Measurements from ENCODE around the gene RFLNA.
"Not testable (repeated sequence)": the region's sequence is repeated elsewhere in the genome, so short reads cannot be mapped to it uniquely, and the experiment has no call there.

RFLNA gene

DNA sequence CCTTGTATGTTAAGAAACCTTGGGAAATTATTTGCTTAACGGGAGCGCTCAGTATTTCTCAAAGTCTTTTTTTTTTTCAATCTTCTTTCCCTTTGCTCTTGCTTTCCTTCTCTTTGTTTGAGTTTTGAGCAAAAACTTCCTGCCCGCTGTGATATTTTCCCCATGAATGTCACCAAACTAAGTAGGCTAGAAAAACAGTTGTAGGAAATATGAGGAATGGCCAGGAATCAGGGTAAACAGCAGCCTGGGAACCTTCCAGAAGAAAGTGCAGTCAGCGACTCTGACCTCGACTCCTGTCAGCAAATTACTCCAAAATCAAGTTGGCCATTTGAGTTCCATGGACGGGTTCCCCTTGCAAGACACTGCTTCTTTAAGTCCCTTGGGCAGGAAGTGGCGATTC lies 11.6 kb upstream of the RFLNA start:
- no peak for DNase-seq

DNA sequence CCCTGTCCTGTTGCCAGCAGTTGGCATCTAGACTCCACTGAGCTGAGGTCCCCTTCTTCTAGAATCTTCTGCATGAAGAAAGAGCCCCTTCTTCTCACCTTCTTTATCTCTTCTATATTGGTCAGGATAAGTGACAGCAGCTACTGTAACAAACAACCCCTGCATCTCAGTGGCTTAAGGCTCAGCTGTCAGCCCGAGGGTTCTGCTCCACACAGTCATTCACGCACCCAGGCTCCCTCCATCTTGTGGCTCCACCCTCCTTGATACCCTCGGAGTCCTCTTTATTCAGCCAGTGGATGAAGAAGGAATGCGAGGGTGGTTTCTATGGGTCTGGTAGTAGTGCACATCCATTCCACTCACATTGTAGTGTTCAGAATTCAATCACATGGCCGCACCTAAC lies 10.5 kb upstream of the RFLNA start:
- DNase-seq: no peak

DNA sequence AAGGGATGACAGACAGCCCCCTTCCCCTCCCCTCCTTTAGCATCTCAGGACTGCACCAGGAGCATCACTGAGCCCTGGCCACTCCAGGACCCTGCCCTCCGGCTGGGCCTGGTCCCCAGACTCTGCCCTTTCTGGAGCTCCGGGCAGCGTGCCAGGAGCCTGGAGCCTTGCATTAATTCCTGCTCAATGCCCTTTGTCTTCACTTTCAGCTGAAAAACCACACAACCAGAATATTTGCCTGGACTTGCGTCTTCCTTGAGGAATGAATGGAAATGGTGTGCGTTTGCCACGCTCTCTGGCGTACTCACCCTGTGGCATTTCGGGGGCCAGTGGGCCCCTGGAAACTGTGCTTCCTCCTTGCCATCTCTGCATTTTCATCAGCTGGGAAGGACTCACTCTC lies 8.5 kb upstream of the RFLNA start:
- DNase-seq: no peak

DNA sequence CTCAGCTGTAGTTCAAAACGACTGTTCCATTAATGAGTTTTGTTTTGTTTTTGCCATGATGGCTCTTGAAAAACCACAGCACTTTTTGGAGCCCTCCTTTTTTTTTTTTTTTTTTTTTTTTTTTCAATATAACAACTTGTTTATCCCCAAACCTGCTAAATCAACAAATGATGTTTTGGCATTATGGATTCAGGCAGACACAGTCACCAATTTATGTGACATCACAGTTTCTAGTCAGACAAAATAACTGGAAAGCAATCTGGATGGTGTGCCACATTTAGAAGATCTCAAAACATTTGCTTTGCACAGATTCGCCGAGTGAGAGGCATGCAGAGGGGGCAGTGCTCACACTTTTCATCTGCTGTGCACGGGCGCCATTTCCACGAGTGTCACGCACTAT lies 7.9 kb upstream of the RFLNA start:
- no peak for DNase-seq

DNA sequence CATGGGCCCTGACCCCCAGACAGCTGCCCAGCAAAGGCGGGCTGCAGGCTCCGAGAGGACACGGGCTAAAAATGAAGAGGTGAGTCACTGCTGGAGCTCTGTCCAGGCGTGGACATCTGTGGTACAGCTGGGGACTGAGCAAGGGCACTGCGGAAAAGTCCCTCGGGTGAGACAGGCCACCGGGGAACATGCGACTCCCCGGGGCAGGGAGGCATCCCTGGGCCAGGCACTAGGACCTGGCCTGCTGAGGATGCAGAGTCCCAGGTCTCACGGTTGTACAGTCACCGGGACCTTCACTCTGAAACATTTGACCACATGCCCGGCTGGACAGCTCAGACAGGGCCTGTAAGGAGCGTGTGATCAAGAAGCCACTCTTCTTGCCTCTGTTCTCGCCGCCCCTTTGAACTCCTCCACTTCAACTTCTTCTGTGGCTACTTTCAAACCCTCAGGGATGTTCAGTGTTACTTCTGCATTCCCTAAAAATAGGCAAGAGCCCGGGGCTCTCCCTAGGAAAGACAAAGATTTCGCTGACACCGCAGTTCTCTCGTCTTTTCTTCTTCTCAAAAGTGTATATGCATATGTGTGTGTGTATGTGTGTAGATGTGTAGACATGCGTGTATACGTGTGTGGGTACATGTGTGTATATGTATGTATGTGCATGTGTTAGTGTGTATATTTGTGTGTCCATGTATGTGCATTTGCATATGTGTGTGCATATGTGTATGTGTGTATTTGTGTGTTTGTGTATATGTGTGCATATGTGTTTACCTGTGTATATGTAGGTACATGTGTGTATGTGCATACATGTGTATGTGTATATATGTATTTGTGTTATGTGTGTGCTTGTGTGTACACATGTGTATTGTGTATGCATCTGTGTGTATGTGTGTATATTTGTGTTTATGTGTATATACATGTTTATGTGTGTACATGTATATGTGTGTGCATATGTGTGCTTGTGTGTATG lies 5.0 kb upstream of the RFLNA start:
- no peak for DNase-seq

DNA sequence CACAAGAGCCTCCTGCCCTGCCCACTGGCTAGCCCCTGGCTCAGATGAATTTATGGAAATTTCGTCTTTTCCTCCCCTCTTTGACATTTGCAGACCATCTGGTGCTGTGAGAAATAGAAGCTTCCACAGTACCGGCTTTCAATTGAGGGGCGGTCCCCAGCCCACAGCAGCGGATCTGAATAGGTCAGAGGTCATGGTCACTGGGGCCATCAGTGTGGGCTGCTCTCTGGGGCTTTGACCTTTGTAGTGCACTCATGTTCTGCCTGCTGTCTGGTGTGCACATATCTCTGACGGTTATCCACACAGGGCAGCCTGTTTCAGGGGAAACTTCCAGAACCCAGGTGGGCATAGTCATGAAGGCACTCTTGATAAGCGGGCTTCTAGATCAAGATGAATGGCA lies 2.5 kb upstream of the RFLNA start:
- no peak for DNase-seq

DNA sequence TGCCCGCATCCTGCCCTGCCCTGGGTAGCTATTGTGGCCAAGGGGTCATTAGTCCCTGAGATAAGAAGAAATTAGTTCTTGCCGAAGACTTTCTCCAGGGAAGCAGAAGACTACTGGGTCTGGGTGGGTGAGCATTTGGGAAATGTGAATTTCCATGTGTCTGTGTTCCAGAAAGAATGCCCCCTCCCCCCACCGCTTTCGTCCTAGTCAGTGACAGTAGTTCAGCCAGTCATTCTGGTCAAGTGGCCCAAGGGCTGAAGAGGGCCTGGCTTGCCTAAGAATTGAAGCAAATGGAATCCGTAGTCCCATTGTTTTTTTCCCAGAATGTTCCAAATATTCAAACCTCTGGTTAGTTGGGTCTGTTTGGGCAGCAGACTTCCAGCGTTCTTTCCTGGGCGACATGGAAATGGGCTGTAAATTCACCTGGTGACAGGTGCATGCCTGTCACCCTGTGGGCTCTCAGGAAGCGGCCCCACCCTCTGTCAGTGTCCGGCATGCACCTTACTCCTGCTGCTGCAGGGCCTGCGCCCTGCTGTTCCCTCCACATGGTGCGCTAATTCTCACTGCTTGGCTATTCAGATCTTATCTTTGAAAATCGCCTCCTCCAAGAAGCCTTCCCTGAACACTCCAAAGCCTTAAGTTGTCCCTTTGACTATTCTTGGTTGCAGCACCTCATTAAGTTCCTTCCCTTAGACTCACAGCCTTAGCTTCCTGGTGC lies 1.4 kb upstream of the RFLNA start:
- no peak for DNase-seq

DNA sequence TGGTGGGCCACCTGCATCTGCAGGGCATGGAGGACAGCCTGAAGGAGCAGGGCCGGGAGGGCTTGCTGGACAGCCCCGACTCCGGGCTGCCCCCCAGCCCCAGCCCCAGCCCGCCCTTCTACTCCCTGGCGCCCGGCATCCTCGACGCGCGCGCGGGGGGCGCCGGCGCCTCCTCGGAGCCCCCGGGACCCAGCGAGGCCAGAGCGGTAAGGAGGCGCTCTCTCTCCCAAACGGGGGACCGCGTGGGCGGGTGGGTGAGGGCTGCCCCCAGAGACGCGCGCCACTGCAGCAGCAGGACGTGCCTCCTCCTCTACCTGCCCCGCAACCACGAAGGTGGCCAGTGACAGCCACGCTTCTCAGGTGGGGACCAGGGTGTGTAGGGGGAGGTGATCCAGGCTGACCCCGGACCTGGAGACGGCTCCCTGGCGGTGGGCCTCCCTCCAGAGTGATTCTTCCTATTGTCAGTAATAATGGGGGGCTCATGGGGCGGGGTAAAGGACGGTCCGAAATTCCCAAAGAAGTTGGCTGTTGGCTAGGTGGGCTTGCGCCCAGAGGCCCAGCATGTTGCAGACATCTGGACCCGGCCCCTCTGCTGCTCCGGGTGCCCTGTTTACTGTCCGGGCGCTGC lies 652 bp downstream of the RFLNA start:
- DNase-seq: no peak

DNA sequence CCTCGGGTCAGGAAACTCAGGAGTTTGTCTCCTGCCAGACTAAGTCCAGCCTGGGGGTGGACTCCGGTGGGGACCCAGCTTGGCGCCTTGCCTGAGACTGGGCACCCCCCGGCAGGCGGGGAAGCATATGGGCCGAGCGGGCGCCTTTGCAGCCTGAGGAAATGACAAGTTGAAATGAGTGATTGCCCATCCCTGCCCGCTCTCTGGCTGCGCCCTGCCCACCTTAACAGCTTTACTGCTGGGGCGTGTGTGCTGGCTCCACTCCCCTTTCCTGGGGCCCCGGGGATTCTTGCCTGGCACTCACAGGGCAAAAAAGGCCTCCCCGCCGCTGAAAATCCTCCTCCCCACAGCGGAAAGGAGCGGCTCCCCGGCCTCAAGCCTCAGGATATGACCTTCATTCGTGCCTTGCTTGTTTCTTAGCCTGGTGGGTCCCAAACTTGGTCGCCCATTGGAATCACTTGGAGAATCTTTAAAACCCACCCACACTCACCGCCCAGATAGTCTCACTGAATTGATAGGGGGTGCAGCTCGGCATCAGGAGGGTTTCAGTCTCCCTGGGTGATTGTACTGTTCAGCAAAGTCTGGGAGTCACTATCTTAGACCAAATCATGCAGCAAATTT lies 1.5 kb downstream of the RFLNA start:
- no peak for DNase-seq

DNA sequence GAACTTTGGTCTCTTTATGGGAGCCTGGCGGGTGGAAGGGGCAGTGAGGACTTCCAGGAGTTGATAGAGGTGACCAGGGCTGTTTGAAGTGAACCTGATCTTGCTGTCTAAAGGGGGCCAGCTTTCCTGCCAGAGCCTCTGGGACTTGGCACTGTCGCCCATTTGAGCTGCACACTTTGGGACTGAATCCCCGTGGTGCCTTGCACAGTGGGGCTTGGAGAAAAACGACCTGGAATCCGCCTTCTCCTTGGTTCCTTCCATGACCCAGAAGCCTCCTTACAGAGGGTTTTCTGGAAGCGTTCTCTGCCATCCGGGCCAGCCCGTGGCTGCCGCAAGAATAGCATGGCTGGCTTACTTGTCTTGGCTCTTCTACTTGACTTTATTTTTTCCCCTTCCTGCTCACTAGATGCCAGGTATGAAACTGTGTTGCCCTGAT lies 2.0 kb downstream of the RFLNA start:
- DNase-seq: no peak

DNA sequence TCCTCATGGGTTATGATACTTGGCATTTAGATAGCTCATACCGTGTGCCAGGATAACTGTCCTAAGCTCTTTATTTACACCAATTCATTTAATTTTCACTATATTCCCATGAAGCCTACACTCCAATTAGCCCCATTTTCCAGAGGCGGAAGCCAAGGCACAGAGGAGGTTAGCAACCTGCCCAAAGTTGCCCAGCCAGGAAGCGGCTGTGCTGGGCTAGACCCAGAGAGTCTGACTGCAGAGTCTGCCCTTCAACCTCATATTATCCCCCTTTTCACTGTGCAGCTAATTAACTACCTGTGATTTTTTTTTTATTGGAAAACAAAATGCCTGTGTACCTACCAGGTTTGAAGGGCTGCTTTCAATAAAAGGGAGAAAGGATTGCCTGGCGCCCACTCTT lies 2.5 kb downstream of the RFLNA start:
- no peak for DNase-seq

DNA sequence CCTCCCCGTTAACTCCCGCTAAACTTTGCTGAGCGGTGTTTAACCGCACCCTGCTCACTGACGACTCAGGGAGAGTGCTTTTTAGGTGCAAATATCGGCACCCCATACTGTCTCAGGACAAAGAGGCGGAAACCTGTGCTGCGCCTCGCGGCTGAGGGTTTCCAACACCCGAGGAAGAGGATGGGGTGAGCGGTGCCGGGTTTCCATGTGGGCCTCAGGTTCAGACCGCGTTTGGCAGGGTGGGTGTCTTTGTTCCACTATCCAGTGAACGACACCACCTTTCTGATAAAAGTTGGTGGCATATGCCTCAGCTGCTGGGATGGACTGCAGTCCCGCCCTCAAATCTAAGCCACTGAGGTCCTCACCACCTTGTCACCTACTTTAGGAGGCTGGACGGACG lies 3.0 kb downstream of the RFLNA start:
- DNase-seq: no peak

DNA sequence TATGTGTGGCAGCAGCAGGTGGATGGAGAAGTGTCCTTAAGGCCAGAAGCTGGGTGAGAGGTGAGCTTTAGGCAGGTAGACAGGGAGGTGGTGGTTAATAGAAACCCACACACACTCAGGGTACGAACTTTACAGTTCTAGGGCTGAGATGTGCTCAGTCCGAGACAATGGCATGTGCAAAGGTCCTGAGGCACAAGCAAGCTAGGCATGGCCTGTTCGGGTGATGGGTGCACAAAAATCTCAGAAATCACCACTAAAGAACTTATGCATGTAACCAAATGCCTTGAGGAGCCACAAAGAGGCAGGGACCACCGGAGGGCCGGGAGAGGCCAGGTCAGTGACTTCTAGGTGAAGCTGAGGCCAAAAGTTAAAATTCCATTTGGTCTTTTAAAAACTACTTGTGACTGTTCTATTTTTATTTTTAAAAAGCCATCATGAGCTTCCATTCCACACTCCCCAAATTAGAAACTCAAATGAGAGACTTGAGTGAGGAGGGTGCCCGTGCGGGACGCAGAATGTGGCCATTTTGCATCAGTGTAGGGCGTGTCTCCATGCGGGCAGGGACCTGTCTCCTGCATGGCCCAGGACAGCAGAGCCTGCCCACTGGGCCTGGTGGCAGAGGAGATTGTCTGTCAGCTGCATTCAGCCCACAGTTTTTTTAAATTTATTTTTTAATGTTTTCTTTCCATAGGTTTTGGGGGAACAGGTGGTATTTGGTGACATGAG lies 4.0 kb downstream of the RFLNA start:
- DNase-seq: no peak

DNA sequence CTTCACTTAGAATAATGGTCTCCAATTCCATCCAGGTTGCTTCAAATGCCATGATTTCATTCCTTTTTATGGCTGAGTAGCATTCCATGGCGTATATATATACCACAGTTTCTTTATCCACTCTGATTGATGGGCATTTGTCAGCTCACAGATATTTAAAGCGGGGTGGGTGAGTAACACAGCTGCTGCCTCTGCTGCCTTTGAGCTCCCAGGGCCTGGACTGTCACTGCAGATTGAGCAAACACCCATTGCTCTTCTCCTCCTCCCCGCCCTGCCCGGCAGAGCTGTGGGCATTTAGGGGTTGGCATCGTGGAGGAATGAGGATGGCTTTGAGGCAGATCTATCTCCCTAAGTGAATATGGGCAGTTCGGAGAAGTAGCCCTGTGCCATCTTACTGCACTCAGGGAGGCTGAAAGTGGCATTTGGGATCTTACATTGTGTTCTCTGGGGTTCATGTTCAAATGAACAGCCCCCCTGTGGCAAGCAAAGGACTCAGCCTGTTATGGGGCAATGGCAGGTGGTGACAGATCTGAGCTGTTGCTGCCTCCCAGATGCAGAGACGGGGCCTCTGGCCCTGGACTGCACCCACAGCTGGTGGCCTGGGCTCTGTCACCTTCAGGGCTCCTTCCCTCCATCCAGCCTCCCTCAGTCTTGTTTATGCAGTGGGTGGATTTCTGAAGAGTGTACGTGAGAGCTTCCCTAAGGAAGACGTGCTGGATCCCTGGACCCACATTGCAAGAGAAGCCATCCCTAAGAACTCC lies 4.9 kb downstream of the RFLNA start:
- DNase-seq: no peak

DNA sequence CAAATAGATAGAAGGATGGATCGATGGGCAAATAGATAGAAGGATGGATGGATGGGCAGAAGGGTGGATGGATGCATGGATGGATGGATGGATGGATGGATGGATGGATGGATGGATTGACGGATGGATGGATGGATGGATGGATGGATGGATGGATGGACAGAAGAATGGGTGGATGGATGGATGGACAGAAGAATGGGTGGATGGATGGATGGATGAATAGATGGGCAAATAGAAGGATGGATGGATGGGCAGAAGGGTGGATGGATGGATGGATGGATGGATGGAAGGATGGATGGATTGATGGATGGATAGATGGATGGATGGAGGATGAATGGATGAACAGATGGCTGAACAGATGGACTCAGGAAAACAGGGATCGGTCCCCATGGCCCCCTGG lies 5.8 kb downstream of the RFLNA start:
- not testable (repeated sequence) for DNase-seq

DNA sequence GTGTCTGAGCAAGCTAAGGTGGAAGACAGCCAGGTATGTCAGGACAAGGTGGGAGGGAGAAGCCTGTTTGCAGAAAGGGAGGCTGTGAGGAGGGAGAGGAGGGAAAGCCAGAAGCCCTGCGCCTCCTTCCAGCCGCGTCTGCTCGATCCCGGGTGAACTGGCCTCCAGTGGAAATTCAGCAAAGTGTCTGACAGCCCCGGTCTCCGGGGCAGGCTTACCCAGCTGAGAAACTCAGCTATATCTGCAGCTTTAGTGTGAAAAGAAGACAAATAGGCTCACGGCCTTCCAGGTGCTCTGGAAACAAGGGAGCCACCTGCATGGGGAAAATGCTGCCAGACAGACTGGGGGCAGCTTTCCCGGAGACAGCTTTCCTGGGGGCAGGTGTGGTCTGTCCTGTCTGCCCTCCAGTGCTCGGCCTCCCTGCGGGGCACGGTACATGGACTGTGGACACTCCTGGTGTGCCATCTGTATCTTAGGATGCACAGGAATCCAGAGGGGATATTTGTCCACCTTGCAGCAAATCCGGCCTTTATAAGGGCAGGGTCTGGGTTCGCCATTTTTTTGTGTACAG lies 6.3 kb downstream of the RFLNA start:
- DNase-seq: no peak

DNA sequence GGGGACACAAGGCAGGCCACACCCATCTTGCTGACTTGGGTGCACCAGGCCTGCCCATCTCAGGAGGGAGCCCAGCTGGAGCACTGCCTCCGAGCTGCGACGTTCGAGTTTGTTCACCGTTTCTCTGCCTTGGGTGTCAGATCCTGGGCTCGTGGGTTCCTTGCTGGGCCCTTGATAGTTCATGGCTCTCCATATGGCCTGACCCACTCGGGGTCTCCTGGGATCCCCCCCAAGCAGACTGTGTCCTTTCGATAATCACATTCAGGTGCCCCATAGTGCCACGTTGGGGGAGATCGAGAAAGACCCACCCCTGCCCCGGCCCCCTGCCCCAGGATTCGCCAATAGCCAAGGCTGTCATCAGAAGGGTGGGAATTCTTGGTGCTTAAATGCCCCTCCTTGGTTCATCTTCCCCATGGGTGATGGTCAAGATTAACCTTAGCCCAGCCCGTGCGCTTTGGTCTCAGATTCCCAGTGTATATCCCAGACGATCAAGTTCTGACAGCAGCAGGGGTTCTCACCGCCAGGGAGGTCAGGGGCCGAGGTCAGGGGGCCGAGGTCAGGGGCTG lies 7.4 kb downstream of the RFLNA start:
- DNase-seq: no peak

DNA sequence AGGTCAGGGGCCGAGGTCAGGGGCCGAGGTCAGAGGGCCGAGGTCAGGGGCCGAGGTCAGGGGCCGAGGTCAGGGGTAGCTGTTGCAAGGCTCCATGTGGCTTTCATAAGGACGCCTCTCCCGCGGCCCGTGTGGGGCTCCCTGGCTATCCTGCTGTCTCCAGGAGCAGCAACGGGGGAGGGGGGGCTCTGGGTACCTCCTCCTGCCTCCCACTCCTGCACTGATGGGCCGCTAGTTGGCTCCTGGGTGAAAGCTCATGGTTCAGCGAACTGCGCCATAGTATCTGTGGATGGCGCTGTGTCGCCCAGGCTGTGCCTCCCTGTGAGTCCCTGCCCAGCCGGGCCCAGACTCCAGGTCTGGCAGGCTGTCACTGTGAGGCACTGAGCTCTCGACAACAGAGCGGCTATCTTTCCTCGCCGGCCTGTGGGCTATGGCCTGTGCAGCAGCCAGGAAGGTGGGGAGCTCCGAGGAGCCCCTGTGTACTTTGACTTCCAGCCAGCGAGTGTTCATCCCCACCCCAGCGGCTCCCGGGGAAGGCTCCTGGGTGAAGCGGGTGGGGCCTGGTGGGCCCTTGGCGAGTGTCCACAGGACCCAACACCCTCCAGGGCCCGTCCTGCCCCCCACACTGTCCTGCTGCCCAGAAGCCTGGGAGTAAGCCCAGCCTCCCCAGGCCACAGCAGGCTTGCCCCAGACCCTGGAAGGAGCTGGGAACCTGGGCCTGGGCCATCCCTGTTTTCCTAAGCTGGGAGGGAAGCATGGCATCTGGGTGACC lies 8.1 kb downstream of the RFLNA start:
- no peak for DNase-seq

DNA sequence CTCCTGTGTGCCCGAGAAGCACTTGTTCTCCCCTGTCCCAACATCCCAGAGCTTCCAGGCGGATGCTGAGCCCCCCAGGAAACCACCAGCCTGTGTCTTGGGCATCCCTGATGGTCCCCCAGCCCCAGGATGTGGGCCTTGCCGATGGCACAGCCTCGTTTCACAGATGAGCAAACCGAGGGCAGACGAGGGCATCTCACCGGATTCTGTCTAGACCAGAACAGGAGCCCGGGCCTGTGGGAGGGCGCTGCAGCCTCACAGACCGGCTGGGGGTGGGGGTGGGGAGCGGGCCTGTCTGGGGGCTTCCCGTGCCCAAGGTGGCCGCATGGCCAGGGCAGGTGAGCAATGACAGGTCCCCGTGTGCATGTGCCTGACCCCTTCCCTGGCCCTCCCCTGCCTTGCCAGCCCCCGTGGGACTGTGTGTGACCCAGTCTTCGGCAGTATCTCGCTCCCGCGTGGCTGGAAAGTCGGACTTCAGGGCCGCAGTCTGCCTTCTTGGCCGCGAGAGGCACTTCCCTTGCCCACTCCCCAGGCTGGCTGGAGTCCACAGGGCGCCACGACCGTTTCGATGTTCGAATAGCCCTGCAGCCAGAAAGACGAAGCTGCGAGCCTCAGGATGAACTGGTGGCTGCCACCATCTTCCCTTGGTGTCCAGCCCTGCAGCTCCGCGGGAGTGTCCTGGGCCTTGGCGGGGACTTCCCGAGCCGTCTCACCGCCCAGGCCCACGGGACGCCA lies 8.9 kb downstream of the RFLNA start:
- DNase-seq: no peak

Measured in activated T-cell treated with anti-CD3 and anti-CD28 coated beads, Interleukin-2, amount 50 U/mL, for 1 hour (primary cell).